Stimulated activated CD8-positive, alpha-beta memory T cell treated with anti-CD3 and anti-CD28 coated beads, Interleukin-4, amount 100 ng/mL, for 4 hours (primary cell): Measurements from ENCODE around the gene SBNO2.
"Not testable (repeated sequence)": the region's sequence is repeated elsewhere in the genome, so short reads cannot be mapped to it uniquely, and the experiment has no call there.

ENCODE experiments used
- DNase-seq, 2 donors: peaks; one replicate each; pipeline ENCODE4 v3.0.0-alpha.2; 2020; ENCODE audit warnings: low read depth in 2 of 2, low spot score in 1 of 2

SBNO2 gene

DNA sequence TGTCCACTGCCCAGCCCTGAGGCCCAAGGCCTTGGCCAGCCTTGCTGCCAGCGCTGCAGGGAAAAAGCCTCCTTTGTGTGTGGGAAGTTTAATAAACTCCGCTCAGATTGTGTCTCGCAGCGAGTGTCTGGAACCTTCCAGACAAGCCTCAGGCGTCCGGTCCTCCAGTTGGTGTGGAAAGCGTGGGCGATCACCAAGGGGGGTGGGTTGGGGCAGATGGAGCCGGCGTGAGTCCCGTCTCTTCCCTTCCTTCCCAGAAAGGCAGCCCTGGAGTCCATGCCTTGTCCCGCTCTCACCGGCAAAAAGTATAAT, 36.1 kb upstream of the SBNO2 start:
- DNase-seq = no peak

DNA sequence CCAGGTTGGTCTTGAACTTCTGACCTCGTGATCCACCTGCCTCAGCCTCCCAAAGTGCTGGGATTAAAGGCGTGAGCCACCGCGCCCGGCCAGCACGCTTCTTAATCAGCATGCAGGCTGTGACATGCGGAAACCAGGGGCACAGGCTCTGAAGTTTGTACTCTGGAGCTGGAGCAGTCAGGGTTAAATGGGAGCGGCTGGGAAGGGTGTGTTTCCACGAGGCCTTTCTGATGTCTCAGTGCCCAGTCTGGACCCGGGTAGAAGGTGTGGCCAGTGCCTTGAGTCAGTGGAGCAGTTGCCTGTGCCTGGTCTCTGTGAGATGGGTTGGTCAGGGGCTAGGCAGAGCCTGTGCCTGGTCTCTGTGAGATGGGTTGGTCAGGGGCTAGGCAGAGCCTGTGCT, 34.8 kb upstream of the SBNO2 start:
- DNase-seq = not testable (repeated sequence)

DNA sequence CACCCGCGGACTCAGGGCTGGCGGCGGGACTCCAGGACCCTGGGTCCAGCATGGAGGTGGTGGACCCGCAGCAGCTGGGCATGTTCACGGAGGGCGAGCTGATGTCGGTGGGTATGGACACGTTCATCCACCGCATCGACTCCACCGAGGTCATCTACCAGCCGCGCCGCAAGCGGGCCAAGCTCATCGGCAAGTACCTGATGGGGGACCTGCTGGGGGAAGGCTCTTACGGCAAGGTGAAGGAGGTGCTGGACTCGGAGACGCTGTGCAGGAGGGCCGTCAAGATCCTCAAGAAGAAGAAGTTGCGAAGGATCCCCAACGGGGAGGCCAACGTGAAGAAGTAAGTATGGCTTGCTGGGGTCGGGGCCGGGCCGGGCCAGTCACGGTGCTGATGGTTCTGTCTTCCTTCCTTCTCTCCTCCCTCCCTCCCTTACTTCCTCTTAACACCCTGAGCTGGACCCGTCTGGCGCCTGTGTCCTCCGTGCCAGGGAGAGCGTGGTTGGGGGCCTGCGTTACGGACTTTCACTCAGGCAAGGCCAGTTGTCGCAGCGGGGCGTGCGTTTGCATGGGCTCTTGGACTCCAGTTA, 32.9 kb upstream of the SBNO2 start:
- no peak for DNase-seq

DNA sequence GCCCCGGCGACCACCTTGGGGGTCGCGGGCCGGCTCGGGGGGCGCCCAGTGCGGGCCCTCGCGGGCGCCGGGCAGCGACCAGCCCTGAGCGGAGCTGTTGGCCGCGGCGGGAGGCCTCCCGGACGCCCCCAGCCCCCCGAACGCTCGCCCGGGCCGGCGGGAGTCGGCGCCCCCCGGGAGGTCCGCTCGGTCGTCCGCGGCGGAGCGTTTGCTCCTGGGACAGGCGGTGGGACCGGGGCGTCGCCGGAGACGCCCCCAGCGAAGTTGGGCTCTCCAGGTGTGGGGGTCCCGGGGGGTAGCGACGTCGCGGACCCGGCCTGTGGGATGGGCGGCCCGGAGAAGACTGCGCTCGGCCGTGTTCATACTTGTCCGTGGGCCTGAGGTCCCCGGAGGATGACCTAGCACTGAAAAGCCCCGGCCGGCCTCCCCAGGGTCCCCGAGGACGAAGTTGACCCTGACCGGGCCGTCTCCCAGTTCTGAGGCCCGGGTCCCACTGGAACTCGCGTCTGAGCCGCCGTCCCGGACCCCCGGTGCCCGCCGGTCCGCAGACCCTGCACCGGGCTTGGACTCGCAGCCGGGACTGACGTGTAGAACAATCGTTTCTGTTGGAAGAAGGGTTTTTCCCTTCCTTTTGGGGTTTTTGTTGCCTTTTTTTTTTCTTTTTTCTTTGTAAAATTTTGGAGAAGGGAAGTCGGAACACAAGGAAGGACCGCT, 32.2 kb upstream of the SBNO2 start:
- DNase-seq = no peak

DNA sequence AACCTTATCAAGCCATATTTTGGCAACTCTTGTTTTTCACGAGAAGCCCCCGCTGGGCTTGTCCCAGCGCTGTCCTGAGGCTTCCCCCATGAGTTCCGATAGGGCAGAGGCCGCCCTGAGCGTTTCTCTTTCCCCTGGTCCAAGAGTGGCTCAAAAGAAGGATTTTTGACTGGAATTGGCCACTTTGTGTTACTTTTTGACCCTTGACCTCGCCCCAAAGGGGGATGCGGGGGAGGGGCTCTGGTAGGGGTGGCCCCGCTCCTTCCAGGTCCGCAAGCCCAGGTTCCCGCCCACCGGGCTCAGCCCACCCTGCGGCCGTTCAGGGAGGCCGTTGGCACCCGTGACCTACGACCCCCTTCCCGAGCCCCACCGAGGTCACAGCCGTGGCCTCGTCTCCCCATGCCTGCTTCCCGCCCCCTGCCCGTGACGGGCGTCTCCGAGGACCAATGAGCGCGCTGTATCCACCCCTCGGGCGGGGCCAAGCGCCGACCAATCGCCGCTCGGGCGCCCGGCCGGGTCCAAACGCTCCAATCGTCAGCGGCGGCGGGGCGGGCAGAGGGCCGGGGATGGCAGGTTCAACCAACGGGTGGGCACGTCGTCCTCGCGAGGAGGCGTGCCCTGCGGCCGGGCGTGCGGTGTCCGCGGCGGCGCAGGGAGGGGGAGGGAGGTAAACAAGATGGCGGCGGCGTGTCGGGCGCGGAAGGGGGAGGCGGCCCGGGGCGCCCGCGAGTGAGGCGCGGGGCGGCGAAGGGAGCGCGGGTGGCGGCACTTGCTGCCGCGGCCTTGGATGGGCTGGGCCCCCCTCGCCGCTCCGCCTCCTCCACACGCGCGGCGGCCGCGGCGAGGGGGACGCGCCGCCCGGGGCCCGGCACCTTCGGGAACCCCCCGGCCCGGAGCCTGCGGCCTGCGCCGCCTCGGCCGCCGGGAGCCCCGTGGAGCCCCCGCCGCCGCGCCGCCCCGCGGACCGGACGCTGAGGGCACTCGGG, 31.3 kb upstream of the SBNO2 start, which contains the start of gene STK11:
STK11 (plus strand) TSS at position 665 of the 986 bp plus-strand sequence. CDS start 1,136 bp downstream, outside the sequence.
- DNase-seq = peak; percentile 98

DNA sequence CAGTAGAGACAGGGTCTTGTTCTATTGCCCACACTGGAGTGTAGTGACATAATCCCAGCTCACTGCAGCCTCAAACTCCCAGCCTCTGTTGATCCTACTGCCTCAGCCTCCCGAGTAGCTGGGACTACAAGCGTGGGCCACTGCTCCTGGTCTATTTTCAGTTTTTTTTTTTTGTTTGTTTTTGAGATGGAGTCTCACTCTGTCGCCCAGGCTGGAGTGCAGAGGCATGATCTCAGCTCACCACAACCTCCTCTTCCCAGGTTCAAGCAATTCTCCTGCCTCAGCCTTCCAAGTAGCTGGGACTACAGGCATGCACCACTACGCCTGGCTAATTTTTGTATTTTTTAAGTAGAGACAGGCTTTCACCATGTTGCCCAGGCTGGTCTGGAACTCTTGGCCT, 26.5 kb upstream of the SBNO2 start:
- not testable (repeated sequence) for DNase-seq

DNA sequence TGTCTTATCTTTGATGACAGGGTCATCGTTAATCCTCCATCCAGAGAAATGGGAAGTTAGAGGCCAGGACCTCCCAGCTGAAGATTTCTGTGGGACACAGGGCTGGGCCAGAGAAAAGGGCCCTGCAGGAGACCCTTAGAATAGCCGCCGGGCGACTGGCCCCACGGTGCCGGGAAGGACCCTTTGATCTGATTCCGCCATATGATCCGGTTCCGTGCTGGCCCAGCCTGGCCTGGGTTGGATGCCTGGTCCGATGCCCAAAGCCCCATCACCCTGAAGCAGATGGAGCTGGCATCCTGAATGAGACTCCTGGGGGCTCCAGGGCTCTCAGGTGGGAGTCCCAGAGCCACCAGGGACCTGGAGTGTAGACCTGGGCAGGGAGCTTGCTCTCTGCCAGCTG, 25.5 kb upstream of the SBNO2 start:
- no peak for DNase-seq

DNA sequence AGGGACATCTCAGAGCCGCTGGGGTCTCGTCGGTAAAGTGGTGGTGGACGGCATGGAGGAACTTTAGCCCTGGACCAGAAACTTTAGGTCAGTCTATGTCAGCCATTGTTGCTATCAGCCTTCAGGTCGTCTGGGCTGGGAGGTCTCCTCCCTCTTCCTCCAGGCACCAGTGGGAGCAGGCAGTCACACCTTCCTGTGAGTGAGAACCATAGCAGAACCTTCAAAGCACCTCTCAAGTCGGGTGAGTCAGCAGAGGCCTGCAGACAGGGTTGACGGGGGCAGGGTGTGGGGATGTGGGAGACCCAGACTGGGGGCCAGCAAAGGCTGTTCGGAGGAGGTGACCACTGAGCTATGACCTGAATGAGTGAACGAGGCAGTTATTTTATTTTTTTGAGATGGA, 15.4 kb upstream of the SBNO2 start:
- DNase-seq = no peak

DNA sequence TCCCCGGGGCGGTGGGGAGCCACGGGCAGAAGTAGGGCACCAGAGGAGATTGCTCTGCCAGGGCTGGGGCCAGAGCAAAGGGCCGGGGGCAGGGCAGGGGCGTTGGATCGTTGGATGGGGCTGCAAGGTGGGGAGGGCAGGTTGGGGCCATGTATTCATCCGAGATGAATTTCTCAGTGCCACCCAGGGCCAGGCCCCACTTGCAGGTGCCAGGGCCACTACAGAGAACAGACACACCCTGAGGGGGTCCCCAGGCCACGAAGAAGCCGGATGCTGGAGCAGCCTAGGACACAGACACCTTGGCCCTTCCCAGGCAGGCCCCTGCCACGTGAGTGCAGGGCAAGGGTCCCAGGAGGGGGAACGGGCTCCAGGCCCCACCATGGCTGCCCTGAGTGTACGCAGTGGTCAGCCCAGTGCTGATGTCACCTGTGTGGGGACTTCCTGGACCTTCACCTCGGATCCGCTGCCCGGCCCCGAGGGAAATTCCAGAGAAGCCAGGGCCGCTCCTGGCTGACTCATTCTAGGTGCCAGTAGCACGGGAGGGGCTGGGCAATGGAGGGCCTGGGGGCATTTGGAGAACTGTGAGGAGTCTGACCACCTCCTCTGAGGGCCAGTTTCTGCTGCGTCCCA, 9.6 kb upstream of the SBNO2 start:
- DNase-seq = no peak

DNA sequence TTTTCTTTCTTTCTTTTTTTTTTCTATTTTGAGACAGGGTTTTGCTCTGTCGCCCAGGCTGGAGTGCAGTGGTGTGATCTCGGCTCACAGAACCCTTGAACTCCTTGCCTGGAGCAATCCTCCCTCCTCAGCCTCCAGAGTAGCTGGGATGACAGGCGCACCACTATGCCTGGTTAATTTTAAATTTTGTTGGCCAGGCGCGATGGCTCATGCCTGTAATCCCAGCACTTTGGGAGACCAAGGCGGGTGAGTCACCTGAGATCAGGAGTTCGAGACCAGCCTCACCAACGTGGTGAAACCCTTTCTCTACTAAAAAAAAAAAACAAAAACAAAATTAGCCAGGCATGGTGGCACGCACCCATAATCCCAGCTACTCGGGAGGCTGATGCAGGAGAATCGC, 8.7 kb upstream of the SBNO2 start:
- no peak for DNase-seq

DNA sequence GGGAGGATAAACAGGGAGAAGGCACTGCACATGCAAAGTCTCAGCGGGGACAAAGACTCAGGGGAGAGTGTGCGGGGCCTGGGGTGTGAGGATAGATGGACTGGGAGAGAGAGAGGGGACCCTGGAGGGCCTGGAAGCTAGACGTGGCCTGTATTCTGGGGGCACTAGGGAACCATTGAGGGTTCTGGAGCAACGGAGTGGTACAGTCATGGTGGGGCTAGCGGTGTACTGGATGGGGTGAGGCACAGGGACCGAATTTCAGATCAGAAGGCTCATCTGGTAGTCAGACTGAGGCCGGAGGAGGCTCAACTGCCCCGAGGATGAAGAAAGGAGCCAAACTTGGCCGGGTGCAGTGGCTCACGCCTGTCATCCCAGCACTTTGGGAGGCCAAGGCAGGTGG, 8.0 kb upstream of the SBNO2 start:
- no peak for DNase-seq

DNA sequence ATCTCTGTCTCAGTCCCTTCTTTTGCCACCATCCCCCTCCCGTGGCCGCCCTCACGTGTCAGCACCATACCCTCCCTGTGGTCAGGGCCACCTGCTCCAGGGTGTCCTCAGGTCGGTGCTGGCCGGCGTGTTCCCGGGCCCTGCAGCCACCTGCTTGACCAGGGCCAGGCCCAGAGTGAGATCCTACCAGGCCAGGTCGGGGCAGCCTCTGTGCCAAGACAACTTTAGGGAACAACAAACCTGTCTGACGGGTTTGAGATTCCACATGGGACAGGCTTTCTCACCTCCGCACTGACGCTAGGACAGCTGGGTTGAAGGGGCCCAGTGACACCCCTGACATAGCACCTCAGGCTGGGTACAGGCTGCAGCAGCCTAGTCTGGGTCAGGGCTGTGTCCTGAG, 7.5 kb upstream of the SBNO2 start:
- no peak for DNase-seq

DNA sequence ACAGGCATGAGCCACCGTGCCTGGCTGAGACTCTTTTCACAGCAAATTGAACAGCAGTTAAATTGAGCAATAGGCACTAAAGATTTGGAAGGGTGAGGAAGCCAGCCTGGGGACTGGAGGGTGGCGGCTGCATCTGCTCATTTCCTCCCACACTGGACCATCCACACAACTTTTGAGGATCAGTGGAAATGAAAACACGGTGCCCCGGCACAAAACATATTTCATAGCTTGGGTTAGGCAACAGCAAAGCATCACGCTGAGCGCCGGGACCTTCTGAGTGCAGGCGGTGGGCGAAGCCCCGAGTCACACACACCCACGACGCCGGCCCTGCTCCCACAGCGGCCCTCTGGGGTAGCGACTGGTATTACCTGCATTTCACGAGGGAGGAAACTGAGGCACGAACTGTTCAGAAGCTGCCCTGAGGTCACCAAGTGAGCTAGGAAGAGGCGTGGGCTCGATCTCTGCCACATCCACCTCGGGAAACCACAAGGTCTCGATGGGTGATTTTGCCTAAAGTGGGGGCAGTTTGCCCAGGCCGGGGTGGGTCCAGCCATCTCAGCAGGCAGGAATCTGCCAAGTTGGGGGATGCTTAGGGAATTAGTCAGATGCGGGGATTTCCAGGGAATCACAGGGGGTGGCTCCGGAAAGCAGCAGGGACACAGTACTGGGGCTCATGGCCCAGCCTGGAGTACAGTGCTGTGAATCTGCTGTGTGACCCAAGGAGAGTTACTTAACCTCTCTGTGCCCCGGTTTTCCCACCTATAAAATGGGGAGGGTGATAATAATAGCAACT, 3.5 kb upstream of the SBNO2 start:
- no peak for DNase-seq

DNA sequence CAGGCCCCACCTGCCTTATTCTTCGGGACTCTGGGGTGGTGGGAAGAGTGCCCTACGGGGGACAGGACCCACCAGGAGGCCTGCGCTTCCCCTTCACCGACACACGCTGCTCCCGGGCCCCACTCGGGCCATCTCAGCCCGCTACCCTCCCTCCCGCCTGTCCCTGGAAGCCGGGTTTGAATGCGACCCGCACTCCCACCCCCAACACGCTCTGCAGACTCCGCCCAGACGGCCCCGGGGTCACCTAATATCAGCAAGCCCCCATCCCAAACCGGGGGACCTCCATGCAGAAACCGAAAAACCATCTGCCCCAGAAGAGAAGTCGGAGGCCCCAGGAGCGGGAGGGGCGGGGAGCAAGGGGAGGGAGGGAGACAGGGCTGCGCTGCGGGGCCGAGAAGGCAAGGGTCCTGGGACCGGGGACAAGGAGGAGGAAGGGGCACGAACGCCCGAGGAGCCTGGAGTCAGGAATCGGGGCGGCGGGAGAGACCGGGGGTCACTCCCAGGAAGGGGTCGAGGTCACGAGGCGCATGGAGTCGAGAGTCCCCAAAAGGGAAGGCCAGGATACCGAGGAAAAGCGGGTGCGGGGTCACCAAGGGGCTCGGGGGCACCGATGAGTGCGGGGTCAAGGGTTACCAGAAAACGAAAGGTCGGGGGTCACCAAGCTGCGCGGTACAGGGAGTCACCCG, 766 bp downstream of the SBNO2 start:
- no peak for DNase-seq

DNA sequence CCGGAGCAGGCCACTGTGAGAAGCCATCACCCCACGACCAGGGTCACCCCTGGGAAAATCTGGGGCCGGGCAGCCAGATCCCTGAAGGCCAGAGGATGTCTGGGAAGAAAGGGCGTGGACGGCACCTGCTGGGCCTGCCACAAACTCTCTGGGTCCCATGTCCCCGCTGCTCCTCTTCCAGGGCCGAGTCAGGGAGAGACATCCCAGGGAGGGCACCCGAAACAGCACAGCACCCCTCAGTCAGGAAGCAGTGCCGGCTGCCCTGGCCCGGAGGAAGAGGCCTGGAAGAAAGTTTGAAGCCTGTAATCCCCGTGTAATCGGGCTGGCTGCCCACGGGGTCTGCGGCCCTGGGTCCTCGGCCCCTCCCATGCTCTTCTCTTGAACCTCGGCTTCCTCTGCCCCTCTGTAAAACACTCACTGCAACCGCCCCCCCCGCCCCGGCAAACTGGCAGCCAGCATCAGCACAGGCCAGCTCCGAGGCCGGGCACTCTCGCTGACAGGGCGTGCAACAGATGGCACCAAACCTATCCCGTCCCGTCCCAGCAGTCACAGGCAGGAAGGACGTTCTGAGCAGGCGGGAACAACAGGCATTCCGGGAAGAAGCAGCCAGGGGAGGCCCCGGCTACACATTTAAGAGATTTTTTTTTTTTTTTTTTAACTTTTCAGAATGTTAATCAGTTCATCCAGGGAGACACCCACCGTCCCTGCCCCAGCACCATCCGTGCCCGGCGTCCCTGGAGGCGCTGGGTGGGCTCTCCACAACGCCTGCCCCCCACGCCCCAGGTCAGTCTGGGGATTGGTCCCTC, 1.5 kb downstream of the SBNO2 start:
- no peak for DNase-seq

DNA sequence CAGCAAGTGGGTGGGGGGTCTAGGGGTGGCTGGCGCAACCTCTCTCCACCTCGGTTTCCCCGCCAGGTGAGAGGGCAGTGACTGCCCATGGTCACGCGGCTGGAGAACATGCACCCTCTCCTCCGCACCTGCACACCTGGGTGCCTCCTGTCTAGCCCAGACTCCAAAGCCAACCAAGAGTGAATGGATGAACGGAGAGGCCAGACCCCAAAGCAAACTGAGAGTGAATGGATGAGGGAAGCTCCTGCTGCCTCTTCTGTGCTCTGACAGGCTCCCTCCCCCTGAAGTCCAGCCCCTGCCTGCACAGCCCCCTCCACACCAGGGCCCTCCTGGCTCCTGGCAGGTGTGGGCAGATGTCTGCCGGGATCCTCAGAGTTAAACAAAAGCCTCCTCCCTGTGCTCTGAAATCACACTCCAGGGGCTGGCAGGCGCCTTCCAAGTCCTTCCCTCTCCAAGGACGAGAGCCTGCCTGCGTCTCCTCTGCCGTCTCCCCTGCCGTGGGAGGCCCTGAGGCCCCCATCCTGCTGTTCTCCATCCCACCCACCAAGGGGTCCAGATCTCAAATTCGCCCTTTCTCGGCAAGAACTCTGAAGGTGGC, 2.2 kb downstream of the SBNO2 start:
- DNase-seq = no peak

DNA sequence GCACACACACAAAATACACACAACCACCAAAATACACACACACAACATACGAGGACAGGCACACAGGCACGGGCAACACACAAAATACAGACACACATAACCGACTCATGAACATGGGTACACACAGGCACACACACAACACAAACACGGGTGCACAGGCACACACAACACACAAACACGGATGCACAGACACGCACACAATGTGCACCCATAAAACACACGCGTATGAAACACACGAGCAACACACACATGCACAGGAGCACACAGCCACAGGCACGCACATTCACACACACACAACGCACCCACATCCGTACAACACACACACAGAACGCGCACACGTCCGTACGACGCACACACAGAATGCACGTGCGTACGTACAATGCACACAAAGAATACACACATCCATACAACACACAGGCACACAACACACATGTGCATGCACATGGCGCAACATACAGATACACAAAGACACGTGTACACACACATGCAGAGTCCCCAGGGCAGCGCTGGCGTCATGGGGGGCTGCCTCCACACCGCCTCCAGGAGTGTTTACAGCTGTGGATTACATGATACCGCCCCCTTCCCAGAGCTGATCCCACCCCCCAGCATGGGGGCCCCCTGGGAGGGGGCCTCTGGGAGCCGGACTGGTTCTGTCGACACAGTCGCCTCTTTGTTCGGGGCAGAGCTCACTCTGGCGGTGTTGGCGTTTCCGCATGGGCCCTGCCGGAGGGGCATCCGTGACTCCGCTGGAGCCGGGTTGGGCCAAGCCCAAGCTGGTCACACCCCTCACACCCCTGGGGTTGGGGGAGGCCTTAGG, 2.9 kb downstream of the SBNO2 start:
- DNase-seq = no peak
